Raji (cell line): Measurements from ENCODE around the gene ALG12.
A peak's percentile ranks its signal among the peaks of the same experiment; 100 is the strongest.

ENCODE experiments used
- POLR2A ChIP-seq: IDR thresholded peaks from 2 replicates; pipeline ENCODE4 v1.6.1; 2011; ENCODE audit warnings: low read depth, low read length, control low read depth; ENCODE audit not compliant: insufficient read depth

Gene ALG12

DNA sequence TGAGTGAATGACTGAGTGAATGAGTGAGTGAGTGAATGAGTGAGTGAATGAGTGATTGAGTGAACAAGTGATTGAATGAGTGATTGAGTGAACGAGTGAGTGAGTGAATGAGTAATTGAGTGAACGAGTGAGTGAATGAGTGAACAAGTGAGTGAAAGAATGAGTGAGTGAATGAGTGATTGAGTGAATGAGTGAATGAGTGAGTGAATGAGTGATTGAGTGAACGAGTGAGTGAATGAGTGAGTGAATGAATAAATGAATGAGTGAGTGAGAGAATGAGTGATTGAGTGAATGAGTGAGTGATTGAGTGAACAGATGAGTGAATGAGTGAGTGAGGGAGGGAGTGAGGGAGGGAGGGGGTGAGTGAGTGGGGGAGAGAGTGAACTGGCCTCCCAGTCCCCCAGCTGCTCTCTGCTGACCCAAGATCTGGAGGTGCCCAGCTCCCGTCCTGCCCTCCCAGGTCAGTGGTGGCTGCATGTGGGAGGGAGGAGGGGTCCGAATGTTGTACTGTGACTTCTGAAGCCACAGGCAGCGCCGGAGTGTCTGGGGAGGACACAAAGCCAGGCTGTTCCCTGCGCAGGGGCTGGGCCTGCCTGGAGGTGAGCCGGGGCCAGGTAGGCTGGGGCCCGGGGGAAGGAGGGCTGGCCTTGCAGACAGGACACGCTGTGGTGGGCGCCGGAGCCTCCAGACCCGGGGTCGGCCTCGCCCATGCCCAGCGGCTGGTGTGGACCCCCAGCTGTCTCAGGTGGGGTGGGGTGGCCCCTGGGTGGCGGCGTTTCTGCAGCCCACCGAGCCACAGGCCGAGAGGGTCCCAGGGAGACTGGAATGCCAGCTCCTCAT, 24.5 kb upstream of the ALG12 start:
- no peak for TF ChIP-seq POLR2A

DNA sequence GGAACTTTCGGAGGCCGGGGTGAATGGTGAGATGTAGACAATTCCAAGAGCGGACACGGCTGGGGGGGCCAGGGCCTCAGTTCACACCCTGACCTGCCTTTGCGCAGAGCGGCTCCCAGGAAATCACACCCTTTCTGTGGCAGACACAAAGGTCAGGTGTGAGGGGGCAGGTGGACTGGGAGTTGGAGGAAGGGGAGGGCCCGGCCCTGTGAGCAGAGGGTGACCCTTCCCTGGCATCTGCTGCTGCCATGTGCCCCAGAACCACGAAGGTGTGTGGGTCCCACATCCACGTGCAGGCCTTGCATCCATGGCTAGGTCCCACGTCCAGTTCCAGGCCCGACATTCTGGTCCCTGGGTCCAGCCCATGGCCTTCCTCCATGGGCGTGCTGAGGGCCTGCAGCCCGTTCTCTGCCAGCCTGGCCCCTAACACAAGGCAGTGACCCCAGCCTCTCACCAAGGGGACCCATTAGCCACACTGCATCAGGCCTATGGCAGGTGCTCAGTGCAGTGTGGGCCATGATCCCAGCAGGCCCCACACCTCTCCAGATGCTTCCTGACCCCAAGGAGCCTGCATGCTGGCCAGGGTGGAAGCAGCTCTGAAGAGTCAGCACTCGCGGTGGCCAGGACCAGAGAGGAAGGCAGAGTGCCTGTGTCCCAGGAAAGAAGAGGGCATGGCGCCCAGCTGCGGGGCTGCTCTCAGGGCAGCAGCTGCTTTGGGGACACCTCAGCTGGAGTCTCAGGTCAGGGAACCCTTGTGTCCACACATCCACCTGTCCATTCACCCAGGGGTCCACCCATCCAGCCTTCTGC, 23.5 kb upstream of the ALG12 start:
- TF ChIP-seq POLR2A = no peak

DNA sequence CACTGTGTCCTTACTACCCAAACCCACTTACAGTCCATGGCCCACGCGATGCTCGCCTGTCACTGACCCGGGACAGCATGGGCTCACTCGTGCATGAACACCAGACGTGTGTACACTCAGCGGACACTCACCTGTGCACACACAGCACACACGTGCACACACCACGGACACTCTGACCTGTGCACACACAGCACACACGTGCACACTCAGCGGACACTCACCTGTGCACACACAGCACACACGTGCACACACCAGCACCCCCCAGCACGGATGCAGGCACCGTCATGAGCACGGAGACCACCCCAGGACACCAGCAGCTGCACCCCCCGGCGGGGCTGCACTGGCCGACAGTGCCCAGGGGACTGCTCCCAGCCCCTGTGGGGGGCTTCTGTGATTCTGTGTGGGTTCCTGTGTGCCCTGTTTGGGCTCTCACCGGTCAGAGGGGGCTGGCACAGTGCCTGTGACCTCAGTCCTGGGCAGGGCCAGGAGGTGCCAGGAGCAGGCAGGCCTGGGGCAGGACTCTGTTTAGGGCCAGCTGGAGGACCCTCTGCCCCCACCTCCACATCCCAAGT, 20.4 kb upstream of the ALG12 start:
- TF ChIP-seq POLR2A = no peak

DNA sequence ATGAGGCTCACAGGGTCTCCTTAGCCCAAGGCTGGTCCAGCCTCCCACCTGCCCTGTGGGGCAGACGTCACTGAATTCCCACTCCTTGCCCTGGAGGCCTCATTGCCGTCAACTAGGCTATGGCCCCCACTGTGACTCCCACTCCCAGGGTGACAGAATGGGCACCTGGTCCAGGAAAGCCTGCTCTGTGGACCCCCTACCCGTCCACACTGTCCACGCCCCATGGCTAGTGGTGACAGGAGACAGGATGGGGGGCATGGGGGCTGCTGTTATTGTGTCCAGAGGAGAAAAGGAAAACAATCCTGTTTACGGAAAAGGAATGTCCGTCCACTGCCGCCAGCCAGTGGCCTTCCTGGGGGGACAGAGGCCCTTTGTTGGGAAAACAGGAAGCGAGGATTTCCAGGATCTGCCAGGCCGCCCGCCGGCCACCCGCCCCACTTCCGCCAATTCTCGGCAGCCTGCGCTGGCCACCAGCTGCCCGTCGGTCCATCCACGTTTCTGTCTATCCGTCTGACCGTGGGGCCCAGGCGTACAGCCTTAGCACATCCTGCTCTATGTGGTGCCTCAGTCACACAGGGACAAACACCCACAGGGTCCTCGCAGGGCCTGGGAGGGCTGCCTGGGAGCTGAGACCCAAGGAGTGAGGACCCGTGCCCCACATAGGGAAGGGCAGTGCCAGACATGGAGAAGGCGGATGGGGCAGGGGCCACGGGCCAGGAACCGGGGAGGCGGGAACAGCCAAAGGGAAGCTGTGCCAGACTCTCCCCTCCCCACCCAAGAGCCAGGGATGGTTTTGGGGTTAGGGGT, 19.7 kb upstream of the ALG12 start:
- no peak for TF ChIP-seq POLR2A

DNA sequence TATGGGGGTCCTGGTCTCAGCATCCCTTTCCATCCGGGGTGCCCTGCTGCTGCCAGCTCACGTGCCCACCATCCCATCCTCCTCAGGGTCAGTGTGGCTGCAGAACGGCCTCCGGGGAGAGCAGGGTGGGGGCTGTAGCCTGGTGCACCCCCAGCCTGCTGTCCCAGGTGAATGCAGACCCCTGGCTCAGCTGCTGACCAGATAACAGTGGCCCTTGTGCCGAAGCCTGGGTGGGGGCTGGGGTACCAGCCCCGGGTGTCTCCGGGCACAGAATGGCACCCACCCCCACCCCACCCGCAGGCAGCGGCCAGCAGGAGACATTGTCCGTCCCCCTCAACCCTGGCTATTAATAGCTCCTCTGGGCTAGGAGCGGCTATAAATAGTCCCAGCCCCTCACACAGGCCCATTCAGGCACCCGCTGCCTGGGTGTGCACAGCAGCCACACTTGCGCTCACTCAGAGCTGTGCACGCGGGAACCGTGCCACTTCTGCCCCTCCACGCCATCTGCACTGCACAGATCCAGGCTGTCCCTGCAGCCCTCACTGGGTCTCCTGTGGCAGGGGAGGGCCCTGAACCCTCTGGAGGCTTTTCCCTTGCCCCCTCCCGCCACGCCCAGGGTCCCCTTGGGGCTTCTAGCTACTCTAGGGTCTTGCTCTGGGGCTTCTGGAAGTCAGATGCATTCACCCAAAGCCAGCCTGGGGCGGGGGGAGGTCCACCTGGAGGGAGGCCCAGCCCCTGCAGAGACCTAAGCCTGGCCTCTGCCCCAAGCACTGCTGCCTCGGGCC, 18.9 kb upstream of the ALG12 start:
- TF ChIP-seq POLR2A = no peak

DNA sequence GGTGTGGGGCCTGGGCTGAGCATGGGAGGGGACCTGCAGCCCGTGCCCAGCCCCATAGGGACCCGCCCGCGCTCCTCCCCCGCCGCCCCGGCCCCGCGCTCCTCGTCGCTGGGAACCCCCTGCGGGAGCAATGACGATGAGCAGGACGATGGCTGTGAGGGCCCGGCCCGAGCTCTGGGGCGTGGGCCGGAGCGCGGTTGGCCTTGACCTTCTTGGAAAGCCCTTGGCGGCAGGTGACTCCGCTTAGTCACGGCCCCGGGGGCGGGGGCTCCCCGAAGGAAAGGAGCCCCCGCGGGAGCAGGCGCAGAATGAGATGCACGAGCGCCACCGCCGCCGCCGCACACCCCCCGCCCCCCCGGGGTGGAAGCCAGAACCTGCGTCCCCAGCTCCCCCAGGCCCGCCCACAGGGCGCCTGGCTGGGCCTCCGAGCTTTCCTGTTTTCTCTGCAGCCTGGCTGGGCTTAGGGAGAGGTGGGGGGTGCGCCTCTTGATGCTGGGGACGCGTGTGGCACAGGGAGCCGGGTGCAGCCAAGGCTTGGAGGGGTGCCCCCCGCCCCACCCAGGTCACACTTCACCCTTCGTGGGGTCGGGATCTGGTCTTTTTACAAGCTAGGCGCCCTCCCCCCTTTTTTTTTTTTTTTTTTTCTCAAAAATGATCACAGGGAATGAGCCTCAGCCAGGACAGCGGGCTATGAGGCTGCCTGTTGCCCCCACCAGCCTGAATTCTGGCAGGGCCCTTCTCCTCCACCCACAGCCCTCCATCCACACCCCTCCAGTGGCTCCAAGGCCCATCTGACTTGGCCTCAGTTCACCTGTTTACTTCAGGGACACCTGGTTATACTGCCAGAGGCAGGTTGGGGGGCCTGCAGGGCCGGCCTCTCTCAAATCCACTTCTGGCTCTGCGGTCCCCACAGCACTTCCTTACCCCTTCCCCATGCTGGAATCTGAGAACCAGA, 18.1 kb upstream of the ALG12 start:
- peak; percentile 49 for TF ChIP-seq POLR2A

DNA sequence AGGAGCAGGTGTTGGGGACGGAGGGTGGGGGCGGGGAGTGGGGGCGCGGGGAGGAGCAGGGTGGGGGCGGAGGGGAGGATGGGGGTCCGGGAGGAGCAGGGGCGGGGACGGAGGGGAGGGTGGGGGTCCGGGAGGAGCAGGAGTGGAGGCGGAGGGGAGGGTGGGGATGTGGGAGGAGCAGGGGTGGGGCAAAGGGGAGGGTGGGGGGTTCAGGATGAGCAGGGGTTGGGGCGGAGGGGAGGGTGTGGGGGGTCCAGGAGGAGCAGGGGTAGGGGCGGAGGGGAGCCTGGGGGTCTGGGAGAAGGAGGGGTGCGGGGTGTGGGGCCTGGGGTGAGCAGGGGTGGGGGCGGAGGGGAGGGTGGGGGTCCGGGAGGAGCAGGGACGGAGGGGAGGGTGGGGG, 17.3 kb upstream of the ALG12 start:
- TF ChIP-seq POLR2A = no peak

DNA sequence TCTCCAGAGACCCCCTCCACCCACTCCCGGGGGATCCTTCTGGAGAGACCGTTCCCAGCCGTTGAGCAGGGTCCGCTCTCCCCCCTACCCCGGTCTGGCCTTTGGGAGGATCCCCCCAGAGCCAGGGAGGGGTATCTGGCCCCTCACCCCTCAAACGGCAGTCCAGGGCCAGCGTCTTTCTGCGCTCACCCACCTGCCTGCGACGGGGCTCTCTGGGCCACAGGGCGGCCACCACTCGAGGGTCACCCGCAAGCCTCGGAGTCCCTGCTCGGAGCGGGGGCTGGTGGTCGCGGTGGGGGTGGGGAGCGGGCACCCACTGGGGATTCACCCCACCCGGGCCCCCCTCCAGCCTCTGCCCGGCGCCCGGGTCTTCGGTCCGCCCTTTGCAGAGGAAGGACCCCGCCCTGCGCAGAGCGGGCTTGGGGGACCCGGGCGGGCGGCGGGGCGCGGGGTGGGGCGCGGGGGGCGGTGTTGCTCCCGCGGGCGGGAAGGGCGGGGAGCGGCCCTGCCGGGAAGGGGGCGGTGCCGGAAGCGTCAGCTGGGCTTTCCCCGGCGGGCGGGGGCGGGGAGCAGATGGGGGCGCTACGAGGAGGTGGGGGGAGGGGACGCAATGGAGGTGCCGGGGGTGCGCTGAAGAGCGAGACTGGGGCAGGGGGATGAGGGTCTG, 16.8 kb upstream of the ALG12 start:
- no peak for TF ChIP-seq POLR2A

DNA sequence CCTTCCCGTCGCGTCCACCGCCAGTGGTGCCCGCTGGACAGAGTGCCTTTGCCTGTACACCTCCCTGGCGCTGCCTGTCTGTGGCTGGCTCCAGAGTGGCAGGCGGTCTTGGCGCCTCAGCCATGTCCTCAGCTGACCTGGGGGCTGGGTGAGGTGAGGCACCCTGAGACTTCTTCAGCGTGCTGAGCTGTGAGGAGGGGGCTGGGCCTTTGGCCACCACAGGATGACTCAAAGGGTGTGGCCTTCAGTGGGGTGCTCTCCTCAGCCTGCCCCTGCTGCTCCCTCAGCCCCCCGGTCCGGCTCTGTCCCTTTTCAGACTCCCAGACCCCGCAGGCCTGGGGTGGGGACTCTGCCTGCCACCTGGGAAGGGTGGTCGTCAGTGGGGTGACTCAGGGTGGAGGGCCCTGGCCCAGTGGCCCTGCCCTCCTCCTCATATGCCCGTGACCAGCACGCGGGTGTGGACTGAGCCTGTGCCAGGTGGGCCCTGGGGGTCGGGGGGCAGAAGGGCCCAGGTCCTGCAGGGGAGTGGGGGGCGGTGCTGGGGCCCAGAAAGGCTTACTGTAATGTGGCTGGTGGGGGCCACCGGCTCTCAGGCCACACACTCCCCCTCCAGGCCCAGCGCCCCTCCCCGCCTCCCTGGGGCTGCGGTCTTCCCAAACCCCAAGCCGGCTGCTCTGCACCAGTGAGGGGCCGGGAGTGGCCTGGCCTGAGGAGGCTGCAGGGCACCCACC, 16.1 kb upstream of the ALG12 start:
- TF ChIP-seq POLR2A = no peak

DNA sequence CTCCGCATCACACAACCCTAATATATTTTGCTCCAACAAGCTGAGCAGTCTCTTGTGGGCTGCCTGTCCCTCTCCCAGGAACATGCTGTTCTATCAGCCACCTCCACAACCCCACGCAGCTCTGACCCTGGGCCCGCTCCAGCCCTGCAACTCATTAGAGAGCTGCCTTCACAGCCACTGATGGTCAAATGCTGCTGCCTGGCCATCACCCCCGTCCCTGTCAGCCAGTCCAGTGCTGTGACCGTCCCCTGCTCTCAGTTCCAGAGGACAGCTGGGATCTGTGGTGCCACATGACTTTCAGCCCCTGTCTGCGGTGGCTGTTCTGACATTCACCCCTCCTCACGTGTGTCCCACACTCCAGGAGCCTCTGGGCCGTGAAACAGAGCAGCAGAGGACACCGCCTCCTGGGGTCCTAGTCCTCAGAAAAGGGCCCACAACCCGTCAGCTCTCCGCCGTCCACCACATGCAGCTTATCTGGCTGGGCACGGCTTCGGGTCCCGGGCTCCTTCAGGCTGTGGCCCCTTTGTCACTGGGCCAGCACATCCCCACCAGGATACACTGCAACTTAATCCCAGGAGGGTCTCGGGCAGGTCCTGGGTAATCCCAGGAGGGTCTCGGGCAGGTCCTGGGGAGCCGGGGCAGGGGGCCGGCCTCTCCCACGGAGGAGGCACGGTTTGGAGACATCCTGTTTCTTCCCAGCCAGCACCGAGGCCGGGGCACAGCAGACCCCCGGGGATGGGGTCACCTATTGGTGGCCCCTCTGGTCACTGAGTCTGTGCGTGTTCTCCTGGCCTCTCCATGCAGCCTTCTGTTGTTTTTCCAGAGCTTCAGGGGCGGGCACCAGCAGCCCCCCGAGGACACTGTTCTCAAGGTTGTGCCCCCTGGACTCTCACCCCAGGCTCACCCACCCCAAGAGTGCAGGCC, 15.3 kb upstream of the ALG12 start:
- TF ChIP-seq POLR2A = no peak
